HG03175 (cell line): Measurements from ENCODE around the gene DTD1.
A peak's percentile ranks its signal among the peaks of the same experiment; 100 is the strongest.

Source experiments
- ATAC-seq: cut with Tn5 transposase; IDR thresholded peaks from one replicate; pipeline ENCODE4 v1.9.1; 2021; ENCODE audit warnings: mild to moderate bottlenecking, moderate library complexity; ENCODE audit not compliant: unreplicated experiment

The DTD1 gene

GRCh38 chr20:18657575-18657974 lies 69.7 kb downstream of the DTD1 start:
- no peak for ATAC-seq

GRCh38 chr20:18662279-18663040 lies 74.6 kb downstream of the DTD1 start:
- ATAC-seq = no peak

GRCh38 chr20:18663932-18664331 lies 76.1 kb downstream of the DTD1 start:
- ATAC-seq = no peak

GRCh38 chr20:18665135-18665534 lies 77.3 kb downstream of the DTD1 start:
- ATAC-seq = no peak

GRCh38 chr20:18666803-18667415 lies 79.1 kb downstream of the DTD1 start:
- no peak for ATAC-seq

GRCh38 chr20:18669241-18670019 lies 81.6 kb downstream of the DTD1 start:
- ATAC-seq = no peak

GRCh38 chr20:18671203-18671710 lies 83.4 kb downstream of the DTD1 start:
- ATAC-seq = no peak

- no peak for ATAC-seq
Observed at GRCh38 chr20:18672834-18673233, 85.0 kb downstream of the DTD1 start.

- ATAC-seq = no peak
Observed at GRCh38 chr20:18676396-18676795, 88.5 kb downstream of the DTD1 start.

GRCh38 chr20:18677126-18677525 lies 89.3 kb downstream of the DTD1 start:
- no peak for ATAC-seq

- ATAC-seq = peak; percentile 52
Observed at GRCh38 chr20:18678549-18679419, 90.9 kb downstream of the DTD1 start.

- no peak for ATAC-seq
Observed at GRCh38 chr20:18683839-18684238, 96.0 kb downstream of the DTD1 start.

- ATAC-seq = no peak
Observed at GRCh38 chr20:18684775-18685174, 96.9 kb downstream of the DTD1 start.

GRCh38 chr20:18685406-18685805 lies 97.6 kb downstream of the DTD1 start:
- no peak for ATAC-seq

GRCh38 chr20:18686696-18687095 lies 98.8 kb downstream of the DTD1 start:
- no peak for ATAC-seq

GRCh38 chr20:18688676-18689075 lies 100.8 kb downstream of the DTD1 start:
- ATAC-seq = no peak

GRCh38 chr20:18689557-18689956 lies 101.7 kb downstream of the DTD1 start:
- ATAC-seq = no peak

- no peak for ATAC-seq
Observed at GRCh38 chr20:18692447-18692846, 104.6 kb downstream of the DTD1 start.

- no peak for ATAC-seq
Observed at GRCh38 chr20:18694071-18694470, 106.2 kb downstream of the DTD1 start.

GRCh38 chr20:18695175-18695574 lies 107.3 kb downstream of the DTD1 start:
- ATAC-seq = no peak
